ENCODE measurements around the gene GPR22. TPM values are rescaled to one million over a fixed set of nuclear protein-coding genes. Genes with fewer than 3 reads are reported as not detected.

GPR22 gene
- total RNA-seq, 1 experiment from 2014 or later: not detected

GRCh38 chr7:107495516-107495915 is 25.7 kb downstream of the GPR22 start:
- no peak overlapping the region for H3K4me3 ChIP-seq
- H3K4me1 ChIP-seq (replicated peaks): peaks cover 19% of the 10 kb centered on the region
- H3K27ac ChIP-seq: no peak overlapping the region
- DNase-seq (ENCODE audit: low read depth in 1 of 2, low spot score in 2 of 2): no peak
- H3K27me3 ChIP-seq (replicated peaks): no peaks in the 10 kb centered on the region
- no peaks in the 10 kb centered on the region for H3K36me3 ChIP-seq
- no peaks in the 10 kb centered on the region for H3K9me3 ChIP-seq (replicated peaks)

DNA sequence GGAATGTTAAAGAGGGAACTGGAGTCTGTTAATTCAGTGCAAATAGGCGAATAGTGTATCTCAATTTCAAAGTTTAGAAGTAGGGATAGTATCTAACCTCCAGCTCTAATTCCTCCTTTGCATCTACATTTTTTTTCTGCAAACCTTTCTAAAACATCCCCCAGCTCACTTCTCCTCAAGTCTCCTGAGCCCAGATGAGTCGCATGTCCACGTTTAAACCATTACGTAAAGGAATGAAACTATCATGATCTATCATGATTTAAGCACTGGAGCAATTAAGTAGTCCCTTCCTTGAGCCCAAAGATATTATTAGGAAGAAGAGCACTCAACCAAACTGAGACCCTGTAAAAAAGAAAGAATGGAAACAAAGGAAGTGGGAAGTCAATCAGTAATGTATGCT is 29.9 kb downstream of the GPR22 start:
- Histone ChIP-seq H3K4me1 (replicated peaks) (peaks cover 20% of the 10 kb centered on the region), H3K4me3 (no peak overlapping the region), H3K9me3 (replicated peaks) (no peaks in the 10 kb centered on the region), H3K27me3 (replicated peaks) (no peaks in the 10 kb centered on the region), H3K27ac (no peak overlapping the region), H3K36me3 (no peaks in the 10 kb centered on the region)
- DNase-seq (ENCODE audit: low read depth in 1 of 2, low spot score in 2 of 2): no peak

- DNase-seq (ENCODE audit: low read depth in 1 of 2, low spot score in 2 of 2): no peak
- Histone ChIP-seq H3K4me1 (replicated peaks) (peaks cover 20% of the 10 kb centered on the region), H3K27ac (no peak overlapping the region), H3K27me3 (replicated peaks) (no peaks in the 10 kb centered on the region), H3K4me3 (no peak overlapping the region), H3K36me3 (no peaks in the 10 kb centered on the region), H3K9me3 (replicated peaks) (no peaks in the 10 kb centered on the region)
Observed at GRCh38 chr7:107501593-107501992, 31.7 kb downstream of the GPR22 start.

DNA sequence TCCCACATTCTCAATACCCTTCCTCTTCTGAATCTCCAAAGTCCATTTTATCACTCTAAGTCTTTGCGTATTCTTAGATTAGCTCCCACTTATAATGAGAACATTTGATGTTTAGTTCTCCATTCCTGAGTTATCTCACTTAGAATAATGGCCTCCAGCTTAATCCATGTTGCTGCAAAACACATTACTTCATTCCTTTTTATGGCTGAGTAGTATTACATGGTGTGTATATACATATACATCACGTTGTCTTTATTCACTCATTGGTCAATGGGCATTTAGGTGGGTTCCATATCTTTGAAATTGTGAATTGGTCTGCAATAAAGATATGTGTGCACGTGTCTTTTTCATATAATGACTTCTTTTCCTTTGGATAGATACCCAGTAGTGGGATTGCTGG is 32.3 kb downstream of the GPR22 start:
- Histone ChIP-seq H3K27me3 (replicated peaks) (no peaks in the 10 kb centered on the region), H3K27ac (no peak overlapping the region), H3K4me3 (no peak overlapping the region), H3K4me1 (replicated peaks) (peaks cover 20% of the 10 kb centered on the region), H3K9me3 (replicated peaks) (no peaks in the 10 kb centered on the region), H3K36me3 (no peaks in the 10 kb centered on the region)
- DNase-seq (ENCODE audit: low read depth in 1 of 2, low spot score in 2 of 2): no peak

GRCh38 chr7:107502797-107503196 is 32.9 kb downstream of the GPR22 start:
- peak in 1 of 2 experiments; percentile 68 for DNase-seq (ENCODE audit: low read depth in 1 of 2, low spot score in 2 of 2)
- no peak overlapping the region for H3K4me3 ChIP-seq
- peaks cover 20% of the 10 kb centered on the region for H3K4me1 ChIP-seq (replicated peaks)
- H3K9me3 ChIP-seq (replicated peaks): no peaks in the 10 kb centered on the region
- H3K36me3 ChIP-seq: no peaks in the 10 kb centered on the region
- no peaks in the 10 kb centered on the region for H3K27me3 ChIP-seq (replicated peaks)
- no peak overlapping the region for H3K27ac ChIP-seq

GRCh38 chr7:107503687-107504086 is 33.8 kb downstream of the GPR22 start:
- H3K4me1 ChIP-seq (replicated peaks): peaks cover 20% of the 10 kb centered on the region
- no peaks in the 10 kb centered on the region for H3K36me3 ChIP-seq
- H3K9me3 ChIP-seq (replicated peaks): no peaks in the 10 kb centered on the region
- H3K27me3 ChIP-seq (replicated peaks): no peaks in the 10 kb centered on the region
- no peak overlapping the region for H3K4me3 ChIP-seq
- no peak overlapping the region for H3K27ac ChIP-seq
- no peak for DNase-seq (ENCODE audit: low read depth in 1 of 2, low spot score in 2 of 2)

DNA sequence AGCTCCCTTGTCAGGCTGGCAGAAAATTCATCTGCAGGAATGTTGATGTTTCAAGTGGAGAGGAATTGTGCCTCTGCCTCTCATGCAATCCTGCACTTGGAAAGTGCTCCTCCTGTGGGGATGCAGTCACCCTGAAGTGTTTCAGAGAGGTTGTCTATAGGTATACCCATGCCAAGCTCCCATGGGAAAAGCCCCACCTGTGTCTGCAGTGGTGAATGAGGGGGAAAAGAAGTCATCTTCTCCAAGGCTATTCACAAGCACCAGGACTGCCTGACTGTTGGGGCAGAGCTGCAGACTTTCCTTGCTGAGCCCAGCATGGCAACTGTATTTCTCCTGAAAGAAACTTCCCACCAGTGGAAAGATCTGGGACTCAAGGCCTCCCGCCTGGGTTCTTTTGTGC is 35.5 kb downstream of the GPR22 start:
- Histone ChIP-seq H3K27me3 (replicated peaks) (no peaks in the 10 kb centered on the region), H3K36me3 (no peaks in the 10 kb centered on the region), H3K27ac (no peak overlapping the region), H3K9me3 (replicated peaks) (no peaks in the 10 kb centered on the region), H3K4me3 (no peak overlapping the region), H3K4me1 (replicated peaks) (peaks cover 20% of the 10 kb centered on the region)
- DNase-seq (ENCODE audit: low read depth in 1 of 2, low spot score in 2 of 2): no peak

DNA sequence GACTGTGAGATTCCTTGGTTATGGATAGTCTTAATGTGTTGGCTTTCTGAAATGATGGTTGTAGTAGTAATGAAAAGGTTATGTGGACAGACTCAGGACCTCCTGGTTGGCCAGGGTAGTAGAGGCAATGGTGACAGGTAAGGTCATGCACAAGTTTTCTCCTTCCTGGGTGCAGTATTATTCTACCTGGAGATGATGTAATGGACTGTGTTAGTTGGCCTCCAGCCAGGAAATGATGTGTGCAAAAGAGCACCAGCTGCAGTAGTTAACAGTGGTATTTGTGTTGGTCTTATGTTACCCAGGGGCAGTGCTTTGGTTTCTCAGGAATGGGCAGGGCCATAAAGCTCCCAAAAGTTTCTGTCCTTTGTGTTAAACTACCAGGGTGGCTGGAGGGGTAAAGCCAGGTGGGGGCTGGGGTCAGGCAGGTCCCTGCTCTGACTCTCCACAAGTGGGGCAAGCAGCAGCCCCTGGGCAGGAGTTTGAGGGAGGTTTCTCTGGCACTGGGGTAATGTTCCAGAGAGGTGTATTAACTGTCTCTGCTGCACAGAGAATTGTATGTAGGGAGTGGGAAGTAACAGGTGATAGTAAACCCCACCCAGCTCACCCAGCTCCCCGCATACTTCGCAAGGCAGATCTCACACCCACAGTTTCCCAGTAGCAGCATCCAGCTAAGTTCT is 36.3 kb downstream of the GPR22 start:
- Histone ChIP-seq H3K27me3 (replicated peaks) (no peaks in the 10 kb centered on the region), H3K27ac (no peak overlapping the region), H3K9me3 (replicated peaks) (no peaks in the 10 kb centered on the region), H3K4me1 (replicated peaks) (peaks cover 20% of the 10 kb centered on the region), H3K4me3 (no peak overlapping the region), H3K36me3 (no peaks in the 10 kb centered on the region)
- DNase-seq (ENCODE audit: low read depth in 1 of 2, low spot score in 2 of 2): no peak

GRCh38 chr7:107506674-107507339 is 37.0 kb downstream of the GPR22 start:
- DNase-seq (ENCODE audit: low read depth in 1 of 2, low spot score in 2 of 2): no peak
- no peaks in the 10 kb centered on the region for H3K9me3 ChIP-seq (replicated peaks)
- H3K27ac ChIP-seq: no peak overlapping the region

More at GRCh38 chr7:107506674-107507339, 37.0 kb downstream of the GPR22 start:
- H3K4me3 ChIP-seq: no peak overlapping the region
- no peaks in the 10 kb centered on the region for H3K36me3 ChIP-seq
- peaks cover 20% of the 10 kb centered on the region for H3K4me1 ChIP-seq (replicated peaks)
- H3K27me3 ChIP-seq (replicated peaks): no peaks in the 10 kb centered on the region

Other genes with a start within 250 kb of the GPR22 start
- 25.2 and 53.7 TPM in 2 replicates for gene COG5, start 93.9 kb downstream of the GPR22 start, total RNA-seq (2014; rRNA removed; shearing (Covaris generic))
- 9.0 and 9.8 TPM in 2 replicates for gene DUS4L, start 93.9 kb downstream of the GPR22 start, total RNA-seq (2014; rRNA removed; shearing (Covaris generic))
- 176 and 207 TPM in 2 replicates for gene BCAP29, start 110.2 kb downstream of the GPR22 start, total RNA-seq (2014; rRNA removed; shearing (Covaris generic))
- gene SLC26A4, start 190.8 kb downstream of the GPR22 start, total RNA-seq (2014; rRNA removed; shearing (Covaris generic)): 0.22 and 0.24 TPM in 2 replicates

All from SJSA1 (cell line).